T-helper 1 cell treated with Interleukin-12 subunit alpha and Interleukin-12 subunit beta and Interleukin-4 antibody, amounts not matched to agents 30 ng/mL and 1 ng/mL, for 36 hours (primary cell): Measurements from ENCODE around the gene LYPD1. TPM values are rescaled to one million over a fixed set of nuclear protein-coding genes. Genes with fewer than 3 reads are reported as not detected.
"Not testable (repeated sequence)": the region's sequence is repeated elsewhere in the genome, so short reads cannot be mapped to it uniquely, and the experiment has no call there.

Experiments
- intact Hi-C: fragments of 100-400 bp; cut with micrococcal nuclease; formaldehyde crosslinking; loops from one replicate; pipeline ENCODE4 v1.15.1; 2024
- total RNA-seq: library from RNA; stranded (reverse); gene quantifications from 2 replicates; pipeline ENCODE4 v1.2.3, GENCODE V29; 2022

Gene LYPD1
- total RNA-seq: not detected in 2 replicates

- intact Hi-C loops: loop anchor here (10.0 kb wide), 1 partner anchor 505 kb away; no protein-coding TSS in a partner anchor
Measured at GRCh38 chr2:132669908-132670495, at the start of gene LYPD1. Gene LYPD1, minus strand, starts transcription at chr2:132670205. Its CDS starts 273 bp downstream, at chr2:132669932.

GRCh38 chr2:132719480-132719879 is 49.5 kb upstream of the LYPD1 start:
- intact Hi-C loops: no loop called here

GRCh38 chr2:132716954-132717353 is 46.9 kb upstream of the LYPD1 start:
- intact Hi-C loops: no loop called here

GRCh38 chr2:132715386-132716351 is 45.7 kb upstream of the LYPD1 start:
- intact Hi-C loops: no loop called here

GRCh38 chr2:132703396-132703795 is 33.4 kb upstream of the LYPD1 start:
- intact Hi-C loops: no loop called here

- intact Hi-C loops: no loop called here
Measured at GRCh38 chr2:132701810-132702209, 31.8 kb upstream of the LYPD1 start.

- intact Hi-C loops: not testable (repeated sequence)
Measured at GRCh38 chr2:132699802-132700201, 29.8 kb upstream of the LYPD1 start.

GRCh38 chr2:132698347-132698746 is 28.3 kb upstream of the LYPD1 start:
- intact Hi-C loops: not testable (repeated sequence)

- intact Hi-C loops: no loop called here
Measured at GRCh38 chr2:132697556-132698205, 27.7 kb upstream of the LYPD1 start.

- intact Hi-C loops: no loop called here
Measured at GRCh38 chr2:132692816-132693215, 22.8 kb upstream of the LYPD1 start.

GRCh38 chr2:132691556-132691955 is 21.6 kb upstream of the LYPD1 start:
- intact Hi-C loops: no loop called here

GRCh38 chr2:132690664-132691303 is 20.8 kb upstream of the LYPD1 start:
- intact Hi-C loops: no loop called here

- intact Hi-C loops: no loop called here
Measured at GRCh38 chr2:132681766-132682165, 11.8 kb upstream of the LYPD1 start.

- intact Hi-C loops: no loop called here
Measured at GRCh38 chr2:132680544-132680943, 10.5 kb upstream of the LYPD1 start.

GRCh38 chr2:132678483-132678882 is 8.5 kb upstream of the LYPD1 start:
- intact Hi-C loops: loop anchor here (10.0 kb wide), 1 partner anchor 496 kb away; no protein-coding TSS in a partner anchor

GRCh38 chr2:132677661-132678060 is 7.7 kb upstream of the LYPD1 start:
- intact Hi-C loops: loop anchor here (10.0 kb wide), 1 partner anchor 497 kb away; no protein-coding TSS in a partner anchor

GRCh38 chr2:132676999-132677398 is 7.0 kb upstream of the LYPD1 start:
- intact Hi-C loops: loop anchor here (10.0 kb wide), 1 partner anchor 498 kb away; no protein-coding TSS in a partner anchor

GRCh38 chr2:132671151-132671835 is 1.3 kb upstream of the LYPD1 start:
- intact Hi-C loops: loop anchor here (10.0 kb wide), 1 partner anchor 504 kb away; no protein-coding TSS in a partner anchor

GRCh38 chr2:132670496-132671150 is 618 bp upstream of the LYPD1 start:
- intact Hi-C loops: loop anchor here (10.0 kb wide), 1 partner anchor 504 kb away; no protein-coding TSS in a partner anchor
